ENCODE results near the gene SPOPL. TPM values are rescaled to one million over a fixed set of nuclear protein-coding genes. Genes with fewer than 3 reads are reported as not detected.
A peak's percentile ranks its signal among the peaks of the same experiment; 100 is the strongest.

SPOPL gene
- total RNA-seq, 2 donors from 2014 or later, result 9.9 to 20.5 TPM

DNA sequence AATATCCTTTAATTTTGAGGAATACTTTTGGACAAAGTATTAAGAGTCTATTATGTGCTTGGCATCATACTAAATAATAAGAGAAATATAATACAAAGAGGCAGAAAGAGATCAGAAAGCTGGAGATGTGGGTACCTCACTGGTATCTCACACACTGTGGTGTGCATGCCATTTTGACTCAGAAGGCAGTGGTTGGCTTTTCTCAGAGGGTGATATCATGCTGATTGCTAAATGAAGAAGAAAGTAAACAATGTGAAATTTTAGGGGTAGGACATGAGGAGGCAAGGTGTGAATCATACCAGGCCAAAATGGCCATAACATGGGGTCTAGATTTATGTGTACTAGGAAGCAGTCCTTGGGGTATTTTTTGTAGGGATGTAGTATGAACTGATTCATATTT is 16.6 kb upstream of the SPOPL start:
- DNase-seq, result no peak
- H3K4me3 ChIP-seq, result no peak overlapping the region
- TF ChIP-seq POLR2A (IDR thresholded peaks at IDR 0.05) (no peak), CTCF (IDR thresholded peaks at IDR 0.05) (no peak)
- no peaks in the 10 kb centered on the region for H3K9me3 ChIP-seq
- ATAC-seq, result no peak
- H3K36me3 ChIP-seq (replicated peaks in 1 of 2; ENCODE audit: insufficient read depth in 1 of 2, low read depth in 2 of 2), result no peaks in the 10 kb centered on the region
- no peaks in the 10 kb centered on the region for H3K27me3 ChIP-seq
- no peak overlapping the region for H3K27ac ChIP-seq
- intact Hi-C loops (cut with DNase I), result no loop called here
- H3K4me1 ChIP-seq, result no peaks in the 10 kb centered on the region

GRCh38 chr2:138486363-138487198 is 15.0 kb upstream of the SPOPL start:
- Histone ChIP-seq H3K9me3 (no peaks in the 10 kb centered on the region), H3K27me3 (no peaks in the 10 kb centered on the region), H3K36me3 (replicated peaks in 1 of 2; ENCODE audit: insufficient read depth in 1 of 2, low read depth in 2 of 2) (no peaks in the 10 kb centered on the region), H3K4me1 (peaks cover 6% of the 10 kb centered on the region), H3K4me3 (no peak overlapping the region), H3K27ac (no peak overlapping the region)
- WGBS, 2 donors, result 43% methylated on average over 2 of the region's 2 CpGs
- TF ChIP-seq CTCF (IDR thresholded peaks at IDR 0.05) (no peak), POLR2A (IDR thresholded peaks at IDR 0.05) (no peak)
- ATAC-seq, result peak; percentile 60
- peak in 1 of 4 donors; percentile 22 for DNase-seq
- intact Hi-C loops (cut with DNase I), result no loop called here

- TF ChIP-seq POLR2A (IDR thresholded peaks at IDR 0.05), result no peak
- TF ChIP-seq CTCF (IDR thresholded peaks at IDR 0.05), result no peak
- Histone ChIP-seq H3K27ac (no peak overlapping the region), H3K4me3 (no peak overlapping the region), H3K27me3 (no peaks in the 10 kb centered on the region), H3K9me3 (no peaks in the 10 kb centered on the region), H3K4me1 (peaks cover 26% of the 10 kb centered on the region), H3K36me3 (replicated peaks in 1 of 2; ENCODE audit: insufficient read depth in 1 of 2, low read depth in 2 of 2) (no peaks in the 10 kb centered on the region)
- ATAC-seq, result peak; percentile 63
- intact Hi-C loops (cut with DNase I), result no loop called here
- no peak for DNase-seq
- 71% methylated on average over 4 of the region's 4 CpGs for WGBS, 2 donors
Observed at GRCh38 chr2:138490673-138491494, 10.7 kb upstream of the SPOPL start.

DNA sequence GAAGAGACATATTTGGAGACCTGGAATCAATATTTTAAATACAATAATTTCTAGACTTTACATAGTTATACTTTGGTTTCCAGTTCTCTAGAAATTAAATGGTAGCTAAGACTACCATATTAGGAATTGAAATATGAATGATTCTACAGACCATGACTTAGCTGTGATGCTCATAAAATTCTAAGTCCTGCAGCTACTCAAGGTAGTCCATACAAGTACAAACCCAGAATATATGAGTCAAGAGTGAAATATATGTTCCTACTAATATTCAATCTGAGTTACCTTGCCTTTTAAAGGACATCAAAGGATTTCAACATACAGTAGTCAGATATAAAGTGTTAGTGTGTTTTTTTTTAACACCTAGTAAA is 10.1 kb upstream of the SPOPL start:
- Histone ChIP-seq H3K27ac (peak overlapping the region in 1 of 4 donors; percentile 16), H3K4me3 (no peak overlapping the region), H3K27me3 (no peaks in the 10 kb centered on the region), H3K4me1 (peaks cover 26% of the 10 kb centered on the region), H3K9me3 (no peaks in the 10 kb centered on the region), H3K36me3 (replicated peaks in 1 of 2; ENCODE audit: insufficient read depth in 1 of 2, low read depth in 2 of 2) (no peaks in the 10 kb centered on the region)
- intact Hi-C loops (cut with DNase I), result no loop called here
- ATAC-seq, result peak; percentile 13
- no peak for TF ChIP-seq CTCF (IDR thresholded peaks at IDR 0.05)
- no peak for TF ChIP-seq POLR2A (IDR thresholded peaks at IDR 0.05)
- no peak for DNase-seq
